Hematopoietic multipotent progenitor cell treated with erythropoietin and hydrocortisone succinate and interleukin-3 and kit ligand, for 4 days (in vitro differentiated cells): ENCODE data around the gene PDE4B.
A peak's percentile ranks its signal among the peaks of the same experiment; 100 is the strongest.

ENCODE experiments used
- DNase-seq: peaks from one replicate; pipeline ENCODE4 v3.0.0-alpha.2; 2015

The PDE4B gene

GRCh38 chr1:65792669-65793358 is at the start of gene PDE4B:
Gene PDE4B (plus strand): TSS chr1:65792895.
- DNase-seq: peak; percentile 60

- no peak for DNase-seq
Observed at GRCh38 chr1:65744731-65745130, 48.0 kb upstream of the PDE4B start.

DNA sequence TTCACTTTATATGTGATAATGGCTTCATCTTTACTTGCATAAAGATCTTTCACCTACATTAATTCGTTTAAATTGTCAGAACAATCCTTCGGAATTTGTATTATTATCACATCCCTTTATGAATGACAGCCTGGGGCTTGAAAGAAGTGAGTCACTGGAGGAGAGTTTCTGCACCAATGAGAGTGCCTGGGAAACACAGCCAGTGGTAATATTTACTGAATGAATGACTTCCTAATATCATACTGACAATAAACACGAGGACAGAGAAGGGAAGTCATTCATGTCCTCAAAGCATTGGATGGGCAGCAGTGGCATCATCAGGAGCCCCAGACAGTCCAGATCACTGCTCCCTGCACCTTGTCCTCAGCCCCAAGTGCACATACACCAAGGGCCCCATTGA is 40.7 kb upstream of the PDE4B start:
- DNase-seq: no peak

DNA sequence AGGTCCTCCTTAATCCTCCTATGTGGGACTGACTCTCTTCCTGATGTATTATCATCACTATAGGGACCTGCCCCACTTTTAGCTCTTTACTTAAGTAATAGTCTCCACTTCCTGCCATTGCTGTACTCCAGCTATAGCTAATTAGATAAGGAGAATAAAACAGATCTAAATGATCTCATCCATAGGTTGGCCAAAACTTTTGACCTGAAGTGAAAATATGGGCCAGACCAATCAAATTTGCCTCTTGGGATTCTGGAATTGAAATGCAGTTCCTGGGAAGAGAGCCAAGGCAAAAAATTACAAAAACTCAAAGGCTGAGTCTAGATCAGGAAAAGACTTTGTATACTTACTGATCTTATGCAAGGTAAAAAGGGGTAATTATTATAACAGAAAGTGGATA is 36.1 kb upstream of the PDE4B start:
- no peak for DNase-seq

DNA sequence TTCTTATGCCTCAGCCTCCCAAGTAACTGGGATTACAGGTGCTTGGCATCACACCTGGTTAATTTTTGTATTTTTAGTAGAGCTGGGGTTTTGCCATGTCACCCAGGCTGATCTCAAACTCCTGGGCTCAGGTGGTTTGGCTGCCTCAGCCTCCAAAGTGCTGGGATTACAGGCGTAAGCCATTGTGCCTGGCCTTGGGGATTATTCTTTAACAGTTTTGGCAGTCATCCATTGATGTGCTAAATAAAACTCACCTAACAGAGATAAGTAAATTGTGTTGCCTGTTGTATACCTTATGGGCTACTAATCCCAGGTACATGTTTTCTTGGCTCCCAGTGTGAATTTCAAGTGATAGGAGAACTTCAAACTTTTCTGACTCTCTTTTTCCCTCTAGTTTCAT is 35.2 kb upstream of the PDE4B start:
- no peak for DNase-seq

DNA sequence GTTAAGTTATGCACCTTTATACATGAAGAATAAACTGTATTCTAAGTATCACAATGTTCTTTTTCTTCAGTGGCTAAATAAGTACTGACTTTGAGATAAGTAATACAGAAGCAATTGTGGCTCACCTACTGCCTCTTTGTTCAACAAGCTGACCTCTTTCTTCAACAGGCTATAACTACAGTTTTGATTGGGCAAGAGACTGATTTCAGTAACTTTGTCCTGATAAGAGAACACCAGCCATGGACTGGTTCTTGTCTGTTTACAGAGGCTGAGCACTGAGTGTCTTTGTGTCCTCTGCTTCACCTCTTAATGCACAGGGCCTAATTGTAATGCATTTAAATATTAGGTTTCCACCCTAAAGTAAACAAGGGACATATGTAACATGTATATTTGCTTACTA is 34.6 kb upstream of the PDE4B start:
- peak; percentile 12 for DNase-seq

DNA sequence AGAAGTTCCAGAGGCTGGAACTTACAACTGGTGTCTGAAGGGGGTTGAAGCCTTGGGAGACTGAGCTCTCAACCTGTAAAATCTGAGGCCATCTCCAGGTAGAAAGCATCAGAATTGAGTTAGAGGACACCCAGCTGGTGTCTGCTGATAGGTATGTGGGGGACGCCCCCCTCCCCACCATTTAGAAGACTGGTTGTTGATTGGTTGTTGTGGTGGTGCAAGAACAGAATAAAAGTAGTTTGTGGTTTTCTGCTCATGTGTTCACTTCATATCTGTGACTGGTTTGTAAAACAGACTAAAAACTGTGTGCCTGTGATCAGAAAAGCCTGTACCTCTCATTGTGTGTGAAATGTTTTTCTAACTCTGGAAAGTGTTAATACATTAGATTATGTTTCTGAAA is 33.2 kb upstream of the PDE4B start:
- DNase-seq: peak; percentile 53

GRCh38 chr1:65762081-65762862 is 30.4 kb upstream of the PDE4B start:
- DNase-seq: no peak

DNA sequence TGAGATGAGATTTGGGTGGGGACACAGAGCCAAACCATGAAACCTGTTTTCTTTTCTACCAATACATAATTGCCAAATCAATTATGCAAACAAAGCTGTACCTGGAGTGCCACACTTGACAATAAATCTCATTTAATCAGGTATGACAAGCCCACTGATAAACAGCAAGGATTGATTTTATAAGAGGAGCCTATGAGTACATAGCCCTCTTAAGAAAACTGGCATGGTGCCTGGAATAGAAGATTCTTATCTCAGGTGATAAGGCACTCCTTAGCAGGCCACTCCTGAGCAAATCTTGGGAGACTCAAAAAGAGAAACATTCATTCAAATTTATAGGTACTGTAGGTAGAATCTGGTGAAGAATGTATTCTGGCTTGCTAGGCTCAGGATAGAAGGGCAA is 28.6 kb upstream of the PDE4B start:
- DNase-seq: peak; percentile 10

DNA sequence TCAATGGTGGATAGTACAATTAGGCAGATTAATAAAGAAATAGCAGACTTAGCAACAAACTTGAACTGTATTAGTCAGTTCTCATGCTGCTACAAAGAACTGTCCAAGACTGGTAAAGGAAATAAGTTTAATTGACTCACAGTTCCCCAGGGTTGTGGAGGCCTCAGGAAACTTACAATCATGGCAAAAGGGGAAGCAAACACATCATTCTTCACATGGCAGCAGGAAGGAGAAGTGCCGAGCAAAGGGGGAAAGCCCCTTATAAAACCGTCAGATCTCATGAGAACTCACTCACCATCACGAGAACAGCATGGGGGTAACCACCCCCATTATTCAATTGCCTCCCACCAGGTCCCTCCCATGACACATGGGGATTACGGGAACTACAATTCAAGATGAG is 27.1 kb upstream of the PDE4B start:
- DNase-seq: peak; percentile 10

- DNase-seq: no peak
Observed at GRCh38 chr1:65769636-65770035, 23.1 kb upstream of the PDE4B start.

- DNase-seq: no peak
Observed at GRCh38 chr1:65772607-65773006, 20.1 kb upstream of the PDE4B start.

DNA sequence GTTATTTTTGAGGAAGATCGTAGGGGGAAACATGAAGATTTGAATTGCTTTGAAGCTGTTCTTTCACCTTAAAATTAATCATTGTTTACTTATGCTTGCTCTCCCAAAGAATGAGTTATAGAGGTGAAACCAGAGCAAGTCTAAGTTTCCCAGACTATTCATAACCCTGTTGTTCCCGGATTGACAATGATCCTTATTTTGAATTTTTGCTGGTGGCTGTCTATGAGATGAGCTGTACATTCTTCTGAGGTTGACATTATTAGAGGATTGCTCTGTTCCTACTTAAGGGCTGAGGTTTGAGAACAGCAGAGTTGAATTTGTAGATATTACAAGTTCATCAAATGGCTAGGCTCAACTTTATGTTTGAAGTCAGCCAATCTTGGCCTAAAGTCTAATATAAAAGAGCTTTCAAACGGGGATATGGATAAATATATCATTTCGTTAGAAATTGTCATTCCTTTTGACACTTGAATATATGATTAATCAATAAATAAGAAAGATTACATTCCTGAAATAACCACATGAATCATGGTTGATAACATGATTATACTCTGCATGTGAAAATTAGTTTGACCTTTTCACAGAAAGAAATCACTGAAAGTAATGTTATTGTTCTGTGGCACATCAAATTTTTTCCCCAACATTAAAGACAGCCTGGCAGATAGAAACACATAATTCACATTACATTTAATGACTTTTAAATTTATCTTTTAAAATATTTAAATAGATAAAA is 19.1 kb upstream of the PDE4B start:
- no peak for DNase-seq

DNA sequence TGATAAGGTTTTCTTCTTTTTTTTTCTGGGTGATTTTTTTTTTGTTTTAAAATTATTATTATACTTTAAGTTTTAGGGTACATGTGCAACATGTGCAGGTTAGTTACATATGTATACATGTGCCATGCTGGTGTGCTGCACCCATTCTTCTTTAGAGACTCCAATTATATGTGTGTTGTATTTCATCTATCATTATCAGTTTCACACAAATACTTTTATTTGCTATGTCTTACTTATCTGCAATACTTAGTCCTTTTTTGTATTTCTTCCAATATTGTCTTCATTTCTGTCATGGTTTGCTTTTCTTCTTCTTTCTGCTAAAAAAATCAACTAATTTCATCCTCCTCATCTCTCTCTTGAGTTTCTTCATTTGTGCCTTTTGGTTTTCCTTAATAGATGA is 3.9 kb upstream of the PDE4B start:
- no peak for DNase-seq

DNA sequence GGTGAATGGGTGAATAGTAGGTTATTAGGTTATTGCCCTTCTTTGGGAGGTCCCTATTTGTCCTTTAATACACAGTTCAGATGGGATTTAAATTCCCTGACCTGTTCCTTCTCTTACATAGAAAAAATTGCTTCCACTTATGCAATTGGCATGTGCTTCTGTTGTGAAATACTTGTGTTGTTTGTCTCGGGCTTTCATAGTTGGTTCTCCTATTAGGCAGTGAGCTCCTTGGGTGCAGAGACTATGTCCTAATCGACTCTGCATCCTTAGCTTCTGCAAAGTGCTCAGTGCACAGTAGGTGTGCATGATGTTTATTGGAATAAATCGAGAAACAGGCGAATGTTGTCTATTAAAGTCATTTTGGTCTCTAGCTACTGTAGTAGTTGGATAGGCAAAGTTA is 1.3 kb upstream of the PDE4B start:
- peak; percentile 38 for DNase-seq

- peak; percentile 3 for DNase-seq
Observed at GRCh38 chr1:65791801-65792668, 660 bp upstream of the PDE4B start.

DNA sequence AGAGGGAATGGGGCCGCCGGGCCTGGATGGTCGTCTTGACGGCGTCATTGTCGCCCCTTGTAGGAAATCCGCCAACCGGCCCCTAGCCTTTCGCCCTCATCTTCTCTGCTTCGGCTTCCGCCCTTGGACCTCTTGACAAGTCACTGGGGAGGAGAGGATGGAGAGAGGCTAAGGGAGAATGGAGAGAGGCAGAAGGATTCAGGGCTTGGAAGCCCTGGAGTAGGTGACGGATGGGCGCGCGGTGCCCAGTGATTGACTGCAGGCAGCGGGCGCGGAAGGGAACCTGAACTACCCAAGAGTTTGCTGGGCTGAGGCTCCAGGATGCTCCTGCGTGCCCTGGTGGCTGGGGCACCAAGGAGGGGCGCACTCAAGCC is 651 bp downstream of the PDE4B start:
- DNase-seq: peak; percentile 6

DNA sequence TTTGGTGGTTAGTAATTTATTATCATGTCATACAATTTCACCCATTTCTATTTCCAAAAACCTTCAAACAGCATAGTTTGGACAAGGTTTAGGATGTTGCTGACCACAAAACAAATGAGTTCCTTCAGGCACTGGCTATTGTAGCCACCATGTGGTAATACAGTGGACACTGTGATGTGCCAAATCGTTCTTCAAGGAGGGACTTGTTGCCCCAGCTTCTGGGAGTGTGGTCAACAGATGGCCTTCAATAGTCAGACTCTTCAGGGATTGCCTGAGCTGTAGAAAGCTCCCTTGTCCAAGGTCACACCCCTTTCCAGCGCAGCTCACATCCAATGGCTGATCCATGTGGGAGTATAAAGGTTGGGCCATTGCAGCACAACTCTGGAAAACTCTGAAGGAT is 2.6 kb downstream of the PDE4B start:
- DNase-seq: no peak

DNA sequence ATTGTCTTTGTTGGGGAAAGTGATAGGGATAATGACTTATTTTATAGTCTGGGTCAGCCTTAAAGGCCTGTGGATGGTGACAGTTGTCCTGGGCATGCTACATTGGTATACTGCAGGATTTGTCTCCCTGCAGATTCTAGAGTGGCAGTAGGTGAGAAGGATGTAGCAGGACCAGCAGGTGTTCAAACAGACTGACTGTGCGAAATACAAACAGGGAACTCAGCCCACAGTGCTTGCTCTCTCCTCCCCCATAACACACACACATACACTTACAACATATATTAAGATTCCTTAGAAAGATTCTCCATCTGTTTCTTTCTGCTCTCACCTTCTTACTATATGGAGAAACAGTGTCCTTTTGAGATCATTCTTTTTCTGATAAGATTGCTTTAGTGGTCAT is 6.9 kb downstream of the PDE4B start:
- no peak for DNase-seq

DNA sequence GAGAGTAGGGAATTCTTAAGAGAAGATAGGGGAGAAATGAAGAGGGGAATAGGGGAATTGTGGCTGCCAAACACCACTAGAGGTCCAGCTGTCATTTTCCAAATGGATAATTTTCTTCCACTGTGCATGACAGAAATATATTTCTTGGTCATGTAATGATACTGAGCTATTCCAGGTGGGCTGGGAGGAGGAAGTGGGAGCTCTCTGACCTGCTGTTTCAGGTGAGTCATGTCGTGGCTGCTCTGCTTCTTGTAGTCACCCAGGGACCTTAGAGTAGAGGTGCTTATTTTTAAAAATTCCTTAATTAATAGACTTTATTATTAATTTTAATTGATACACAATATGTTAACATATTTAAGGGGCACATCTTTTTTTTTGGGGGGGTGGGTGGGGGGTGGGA is 11.9 kb downstream of the PDE4B start:
- DNase-seq: no peak

GRCh38 chr1:65812065-65812464 is 19.4 kb downstream of the PDE4B start:
- peak; percentile 72 for DNase-seq

GRCh38 chr1:65813956-65814355 is 21.3 kb downstream of the PDE4B start:
- no peak for DNase-seq

DNA sequence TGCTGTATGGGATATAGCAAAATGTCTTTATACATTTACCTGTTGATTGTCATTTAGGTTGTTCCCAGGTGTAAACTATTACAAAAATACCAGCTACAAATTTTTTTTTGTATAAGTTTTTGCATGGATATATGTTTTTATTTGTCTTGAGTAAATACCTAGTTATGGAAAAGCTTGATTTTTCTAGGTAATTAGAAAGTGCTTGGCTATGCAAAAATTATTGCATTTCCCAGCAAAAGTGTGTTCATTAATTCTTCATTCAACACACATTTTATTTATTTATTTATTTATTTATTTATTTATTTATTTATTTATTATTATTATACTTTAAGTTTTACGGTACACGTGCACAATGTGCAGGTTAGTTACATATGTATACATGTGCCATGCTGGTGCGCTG is 22.1 kb downstream of the PDE4B start:
- DNase-seq: no peak
